Lung (tissue), 12 donors: ENCODE measurements around the gene GPX4. TPM values are rescaled to one million over a fixed set of nuclear protein-coding genes. Genes with fewer than 3 reads are reported as not detected.
"Not testable (repeated sequence)": the region's sequence is repeated elsewhere in the genome, so short reads cannot be mapped to it uniquely, and the experiment has no call there.

Source experiments
- ATAC-seq: fragments of 200-7000 bp; cut with Tn5 transposase; one replicate; pipeline ENCODE4 v1.9.1; 2020; ENCODE audit warnings: moderate number of reproducible peaks; ENCODE audit not compliant: insufficient read depth, low FRiP score
- DNase-seq, 3 donors: peaks; one replicate each; pipeline ENCODE4 v3.0.0-alpha.2; 2013 to 2017
- H3K27ac ChIP-seq, 2 donors: one replicate each; pipeline ENCODE4 v1.5.1; 2013; ENCODE audit warnings: mild to moderate bottlenecking in 2 of 2, moderate library complexity in 2 of 2, control low read depth in 1 of 2, inconsistent platforms in 1 of 2, low read depth in 1 of 2, low read length in 1 of 2
- H3K27me3 ChIP-seq, 3 donors: one replicate each; pipeline ENCODE4 v1.5.1; 2013; ENCODE audit warnings: low read length in 2 of 3; ENCODE audit not compliant: control insufficient read depth in 3 of 3, insufficient read depth in 3 of 3
- H3K36me3 ChIP-seq, 4 donors: one replicate each; pipeline ENCODE4 v1.5.1; 2013; ENCODE audit warnings: low read length in 4 of 4, mild to moderate bottlenecking in 1 of 4, moderate library complexity in 1 of 4; ENCODE audit not compliant: control insufficient read depth in 4 of 4, insufficient read depth in 4 of 4
- H3K4me1 ChIP-seq, 5 donors: one replicate each; pipeline ENCODE4 v1.5.1; 2013; ENCODE audit warnings: low read length in 5 of 5, mild to moderate bottlenecking in 2 of 5, moderate library complexity in 1 of 5; ENCODE audit not compliant: control insufficient read depth in 5 of 5, insufficient read depth in 5 of 5
- H3K4me3 ChIP-seq: one replicate; pipeline ENCODE4 v1.5.1; 2013; ENCODE audit warnings: mild to moderate bottlenecking, control low read depth, moderate library complexity
- H3K9ac ChIP-seq, 2 donors: one replicate each; pipeline ENCODE4 v1.5.1; 2013; ENCODE audit warnings: low read length in 2 of 2, control low read depth in 1 of 2; ENCODE audit not compliant: insufficient read depth in 1 of 2
- H3K9me3 ChIP-seq, 4 donors: one replicate each; pipeline ENCODE4 v1.5.1; 2013; ENCODE audit warnings: low read length in 3 of 4, mild to moderate bottlenecking in 1 of 4, moderate library complexity in 1 of 4; ENCODE audit not compliant: control insufficient read depth in 4 of 4, insufficient read depth in 3 of 4
- WGBS, 2 donors: extraction: QIAGEN DNeasy Blood & Tissue Kit; methylation state at CpG; one replicate each; pipeline ENCODE4 v1.1.7; 2013; 5-methylcytosine and 5-hydroxymethylcytosine counted together
- polyA plus RNA-seq, 2 donors: library from polyadenylated mRNA; stranded (reverse); fragments of 200-250 nt; gene quantifications; one replicate each; pipeline ENCODE4 v1.2.1, GENCODE V29; 2013
- total RNA-seq, 2 donors: library from RNA; depleted of rRNA in 1 of 2; stranded (reverse); fragments of >200 nt in 1 of 2; gene quantifications; one replicate each; pipeline ENCODE4 v1.2.1, GENCODE V29; 2014 to 2021
- TF ChIP-seq, protein P1 (sequence below): IDR thresholded peaks from 2 replicates; pipeline ENCODE4 v1.5.1; 2012; ENCODE audit warnings: mild to moderate bottlenecking; ENCODE audit errors: control extremely low read depth, extremely low read depth
- donor health status: control.
- donor health status: control.
- donor health status: Bipolar disorder and iron deficiency.
- donor health status: healthy.
- donor health status: DM: yes; HTN: yes; CAD: no.

The GPX4 gene
- total and polyA plus RNA-seq, 4 donors = 91.6 to 1,031 (median 466) TPM

DNA sequence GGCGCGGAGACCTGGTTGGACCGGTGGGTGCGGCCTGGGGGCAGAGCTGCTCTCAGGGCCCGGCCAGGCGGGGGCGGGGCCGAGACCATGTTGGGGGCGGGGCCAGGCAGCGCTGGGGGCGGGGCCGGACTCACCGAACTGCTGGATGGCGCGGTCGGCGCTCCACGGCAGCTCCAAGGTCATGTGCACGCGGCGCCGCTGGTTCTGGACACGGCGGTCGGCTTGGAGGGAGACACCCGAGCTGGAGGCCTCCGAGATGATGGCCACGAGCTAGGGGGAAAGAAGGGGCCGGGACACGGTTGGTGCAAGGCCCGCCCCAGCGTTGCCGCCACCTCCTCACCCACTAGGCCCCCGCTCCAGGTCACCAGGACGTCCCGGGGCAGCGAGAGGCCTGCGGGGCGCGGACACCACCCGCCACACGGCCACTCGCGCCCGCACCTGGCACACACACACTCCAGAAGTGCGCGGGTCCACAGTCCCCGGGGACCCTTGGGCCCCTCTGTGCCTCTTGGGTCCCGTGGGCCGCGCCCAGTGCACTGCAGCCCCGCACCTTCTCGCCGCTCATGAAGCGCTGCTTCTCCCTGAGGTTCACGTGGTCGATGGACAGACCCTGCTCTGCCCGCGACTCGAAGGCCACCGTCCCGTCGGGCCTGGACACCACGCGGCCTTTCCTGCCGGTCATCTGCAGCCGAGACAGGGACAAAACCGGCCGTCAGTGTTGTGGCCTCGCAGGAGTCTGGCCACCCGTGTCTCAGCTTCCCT lies 8.7 kb downstream of the GPX4 start:
- no peak overlapping the region for H3K4me3 ChIP-seq
- TF ChIP-seq, protein P1, sequence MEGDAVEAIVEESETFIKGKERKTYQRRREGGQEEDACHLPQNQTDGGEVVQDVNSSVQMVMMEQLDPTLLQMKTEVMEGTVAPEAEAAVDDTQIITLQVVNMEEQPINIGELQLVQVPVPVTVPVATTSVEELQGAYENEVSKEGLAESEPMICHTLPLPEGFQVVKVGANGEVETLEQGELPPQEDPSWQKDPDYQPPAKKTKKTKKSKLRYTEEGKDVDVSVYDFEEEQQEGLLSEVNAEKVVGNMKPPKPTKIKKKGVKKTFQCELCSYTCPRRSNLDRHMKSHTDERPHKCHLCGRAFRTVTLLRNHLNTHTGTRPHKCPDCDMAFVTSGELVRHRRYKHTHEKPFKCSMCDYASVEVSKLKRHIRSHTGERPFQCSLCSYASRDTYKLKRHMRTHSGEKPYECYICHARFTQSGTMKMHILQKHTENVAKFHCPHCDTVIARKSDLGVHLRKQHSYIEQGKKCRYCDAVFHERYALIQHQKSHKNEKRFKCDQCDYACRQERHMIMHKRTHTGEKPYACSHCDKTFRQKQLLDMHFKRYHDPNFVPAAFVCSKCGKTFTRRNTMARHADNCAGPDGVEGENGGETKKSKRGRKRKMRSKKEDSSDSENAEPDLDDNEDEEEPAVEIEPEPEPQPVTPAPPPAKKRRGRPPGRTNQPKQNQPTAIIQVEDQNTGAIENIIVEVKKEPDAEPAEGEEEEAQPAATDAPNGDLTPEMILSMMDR = no peak
- no peak overlapping the region for H3K9ac ChIP-seq
- no peaks in the 10 kb centered on the region for H3K27me3 ChIP-seq
- 78 to 85% methylated on average over 62 to 71 of the region's 71 CpGs for WGBS, 2 donors
- peak in 2 of 3 donors; percentile 22 to 66 for DNase-seq
- no peaks in the 10 kb centered on the region for H3K9me3 ChIP-seq
- peaks cover 5 to 84% (median 12%) of the 10 kb centered on the region in 4 donors for H3K36me3 ChIP-seq
- no peak for ATAC-seq
- peaks cover 0 to 10% (median 6%) of the 10 kb centered on the region in 5 donors for H3K4me1 ChIP-seq
- peak overlapping the region in 1 of 2 donors; percentile 49 for H3K27ac ChIP-seq

DNA sequence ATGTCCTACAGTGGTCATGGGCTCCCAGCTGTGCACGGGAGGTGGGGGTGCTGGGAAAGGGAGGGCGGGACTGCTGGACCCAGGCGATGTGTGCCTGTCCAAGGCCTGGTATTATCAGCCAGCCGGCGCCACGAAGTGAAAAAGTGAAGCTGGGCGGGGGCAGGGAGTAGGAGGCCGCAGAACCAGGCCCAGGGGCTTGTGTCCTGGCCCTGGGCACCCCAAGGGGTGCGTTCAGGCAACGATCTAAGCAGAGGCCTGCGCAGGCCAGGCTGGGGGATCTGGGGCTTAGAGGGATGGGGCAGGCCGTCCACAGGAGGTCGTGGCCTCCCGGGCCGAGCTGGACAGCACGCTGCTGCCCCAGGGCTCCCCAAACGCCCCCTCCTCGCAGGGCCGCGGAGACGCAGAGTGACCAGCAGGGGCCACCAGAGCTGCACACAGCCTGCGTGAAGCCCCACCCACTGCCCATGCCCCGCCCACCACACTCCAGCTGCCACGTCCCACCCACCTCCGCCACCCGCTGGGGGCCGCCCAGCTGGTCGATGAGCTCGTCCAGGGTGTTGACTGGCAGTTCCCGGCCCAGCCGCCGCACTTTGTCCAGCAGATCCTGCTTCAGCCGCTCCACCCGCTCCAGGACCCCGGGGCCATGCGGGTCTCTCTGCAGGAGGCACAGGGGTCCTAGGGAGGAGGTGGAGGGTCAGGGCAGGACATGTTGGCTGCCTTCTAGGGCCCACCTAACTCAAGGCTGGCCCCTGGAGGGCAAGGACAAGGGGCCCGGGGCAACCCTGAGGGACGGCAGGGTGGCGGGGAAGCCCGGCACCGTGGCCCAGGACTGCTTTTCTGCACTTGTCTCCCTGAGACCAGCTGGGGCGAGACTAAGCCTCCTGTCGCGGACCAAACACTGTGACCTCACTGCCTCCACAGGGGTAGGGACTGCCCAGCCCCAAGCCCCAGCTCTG lies 9.5 kb downstream of the GPX4 start:
- no peak overlapping the region for H3K9ac ChIP-seq
- H3K27ac ChIP-seq = peak overlapping the region in 1 of 2 donors; percentile 71
- peaks cover 7 to 84% (median 12%) of the 10 kb centered on the region in 4 donors for H3K36me3 ChIP-seq
- no peaks in the 10 kb centered on the region for H3K9me3 ChIP-seq
- WGBS, 2 donors = 32 to 38% methylated on average over 32 to 44 of the region's 44 CpGs
- no peaks in the 10 kb centered on the region for H3K27me3 ChIP-seq
- no peak overlapping the region for H3K4me3 ChIP-seq
- peaks cover 0 to 10% (median 6%) of the 10 kb centered on the region in 5 donors for H3K4me1 ChIP-seq
- DNase-seq = peak; percentile 96 to 98 (median 97)
- TF ChIP-seq, protein P1 = peak; percentile 70
- ATAC-seq = peak; percentile 83

DNA sequence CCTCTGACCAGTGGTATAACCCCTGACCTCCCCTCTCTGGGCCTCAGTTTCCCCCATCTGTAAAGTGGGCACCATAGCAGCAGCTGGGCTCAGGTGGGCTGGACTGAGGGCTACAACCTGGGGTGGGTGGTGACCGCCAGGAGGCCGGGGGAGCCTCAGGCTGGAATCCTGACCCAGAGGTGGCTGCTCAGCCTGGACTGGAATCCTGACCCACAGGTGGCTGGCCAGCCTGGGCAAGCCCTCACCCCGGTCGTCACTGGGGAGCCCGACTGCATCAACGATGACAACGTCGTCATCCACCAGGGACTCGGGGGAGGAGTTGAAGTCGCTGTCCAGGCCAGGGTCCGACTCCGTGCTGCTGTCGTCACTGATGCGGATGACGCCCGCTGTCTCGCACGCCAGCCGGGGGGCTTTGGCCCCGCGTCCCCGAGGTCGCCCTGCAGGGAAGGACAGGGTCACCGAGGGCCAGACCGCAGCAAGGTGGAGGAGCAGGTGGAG lies 10.2 kb downstream of the GPX4 start:
- H3K9me3 ChIP-seq = no peaks in the 10 kb centered on the region
- H3K27me3 ChIP-seq = no peaks in the 10 kb centered on the region
- peaks cover 0 to 9% (median 6%) of the 10 kb centered on the region in 5 donors for H3K4me1 ChIP-seq
- no peak overlapping the region for H3K9ac ChIP-seq
- H3K36me3 ChIP-seq = peaks cover 9 to 84% (median 12%) of the 10 kb centered on the region in 4 donors
- ATAC-seq = no peak
- TF ChIP-seq, protein P1 = no peak
- 94 to 96% methylated on average over 25 of the region's 25 CpGs for WGBS, 2 donors
- DNase-seq = no peak
- H3K4me3 ChIP-seq = no peak overlapping the region
- peak overlapping the region in 1 of 2 donors; percentile 71 for H3K27ac ChIP-seq

DNA sequence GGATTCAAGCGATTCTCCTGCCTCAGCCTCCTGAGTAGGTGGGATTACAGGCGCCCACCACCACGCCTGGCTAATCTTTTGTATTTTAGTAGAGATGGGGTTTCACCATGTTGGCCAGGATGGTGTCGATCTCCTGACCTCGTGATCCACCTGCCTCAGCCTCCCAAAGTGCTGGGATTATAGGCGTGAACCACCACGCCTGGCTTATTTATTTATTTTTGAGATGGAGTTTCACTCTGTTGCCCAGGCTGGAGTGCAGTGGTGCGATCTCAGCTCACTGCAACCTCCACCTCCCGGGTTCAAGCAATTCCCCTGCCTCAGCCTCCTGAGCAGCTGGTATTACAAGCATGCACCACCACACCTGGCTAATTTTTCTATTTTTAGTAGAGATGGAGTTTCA lies 10.9 kb downstream of the GPX4 start:
- not testable (repeated sequence) for H3K9ac ChIP-seq, H3K4me1 ChIP-seq, H3K27ac ChIP-seq, H3K9me3 ChIP-seq, DNase-seq, H3K27me3 ChIP-seq, H3K4me3 ChIP-seq, ATAC-seq
- peaks cover 9 to 85% (median 13%) of the 10 kb centered on the region in 4 donors for H3K36me3 ChIP-seq
- WGBS, 2 donors = 95 to 98% methylated on average over 9 of the region's 9 CpGs
